ENCODE measurements around the gene GGT7.
"Not testable (repeated sequence)": the region's sequence is repeated elsewhere in the genome, so short reads cannot be mapped to it uniquely, and the experiment has no call there.

Gene GGT7

DNA sequence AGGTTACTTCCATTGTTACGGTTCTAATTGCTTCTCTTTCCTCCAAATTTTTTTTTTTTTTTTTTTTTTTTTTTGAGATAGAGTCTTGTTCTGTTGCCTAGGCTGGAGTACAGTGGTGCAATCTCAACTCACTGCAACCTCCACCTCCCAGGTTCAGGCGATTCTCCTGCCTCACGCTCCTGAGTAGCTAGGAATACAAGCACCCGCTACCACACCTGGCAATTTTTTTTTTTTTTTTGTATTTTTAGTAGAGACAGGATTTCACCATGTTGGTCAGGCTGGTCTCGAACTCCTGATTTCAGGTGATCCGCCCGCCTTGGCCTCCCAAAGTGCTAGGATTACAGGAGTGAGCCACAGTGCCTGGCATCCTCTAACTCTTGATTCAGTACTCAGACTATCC, 8.3 kb upstream of the GGT7 start:
- DNase-seq: not testable (repeated sequence)

DNA sequence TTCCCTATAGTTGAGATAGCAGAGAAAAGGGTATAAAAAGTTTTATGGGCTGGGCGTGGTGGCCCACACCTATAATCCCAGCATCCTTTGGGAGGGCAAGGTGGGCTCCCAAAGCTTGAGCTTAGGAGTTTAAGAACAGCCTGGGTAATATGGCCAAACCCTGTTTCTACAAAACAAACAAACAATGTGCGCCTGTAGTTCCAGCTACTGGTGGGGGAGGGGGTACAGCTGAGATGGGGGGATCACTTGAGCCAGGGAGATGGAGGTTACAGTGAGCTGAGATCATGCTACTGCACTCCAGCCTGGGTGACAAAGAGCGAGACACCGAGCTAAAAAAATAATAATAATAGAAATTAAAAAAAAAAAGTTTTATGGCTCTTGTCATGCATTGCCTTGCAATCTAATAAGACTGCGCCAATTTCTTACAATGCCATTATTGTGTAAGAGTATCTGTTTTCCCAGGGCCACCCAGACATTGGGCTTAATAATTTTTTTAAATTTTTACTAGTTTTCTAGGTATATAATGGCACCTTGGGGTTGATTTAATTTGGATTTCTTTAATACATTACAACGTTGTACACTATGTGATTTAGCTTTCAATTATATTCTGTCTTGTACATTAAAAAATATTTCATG, 7.7 kb upstream of the GGT7 start:
- no peak for DNase-seq

DNA sequence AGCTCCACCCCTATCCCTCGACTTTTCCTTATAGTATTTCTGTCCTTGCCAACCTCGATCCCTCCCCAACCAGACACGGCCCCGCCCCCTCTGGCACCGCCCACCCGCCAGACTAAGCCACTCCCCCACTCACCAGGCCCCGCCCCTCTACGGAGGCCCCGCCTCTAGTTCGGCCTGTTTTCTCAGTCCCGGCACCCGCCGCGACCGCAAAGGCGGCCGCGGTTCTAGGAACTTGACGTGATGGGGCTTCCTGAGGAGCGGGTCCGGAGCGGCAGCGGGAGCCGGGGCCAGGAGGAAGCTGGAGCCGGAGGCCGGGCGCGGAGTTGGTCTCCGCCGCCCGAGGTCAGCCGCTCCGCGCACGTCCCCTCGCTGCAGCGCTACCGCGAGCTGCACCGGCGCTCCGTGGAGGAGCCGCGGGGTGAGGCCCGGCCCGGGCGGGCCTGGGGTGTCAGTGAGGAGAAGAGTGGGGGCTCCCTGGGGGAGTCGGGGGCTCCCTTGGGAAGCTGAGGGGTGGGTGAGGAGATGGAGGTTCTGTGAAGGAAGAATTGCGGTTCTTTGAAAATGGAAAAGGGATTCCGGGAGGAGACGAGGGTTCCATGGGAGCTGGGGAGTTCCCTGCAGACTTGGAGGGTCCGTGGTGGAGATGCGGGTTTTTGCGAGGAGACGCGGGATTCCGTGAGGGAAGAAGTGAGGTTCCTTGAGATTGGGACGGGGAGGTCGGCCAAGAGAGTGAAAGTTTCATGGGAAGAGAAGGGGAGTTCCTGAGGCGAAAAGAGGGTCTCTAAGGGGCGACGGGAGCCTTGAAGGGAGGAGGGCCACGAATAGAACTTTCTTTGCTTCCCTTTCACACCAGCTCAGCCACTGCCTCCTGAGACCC, 4.0 kb upstream of the GGT7 start, which contains the start of gene ACSS2:
Gene ACSS2 (plus strand): TSS at position 207 of the 877 bp plus-strand sequence. CDS start 34 bp downstream, at position 241.
- DNase-seq: peak; percentile 99

GRCh38 chr20:34875642-34876405, 3.2 kb upstream of the GGT7 start:
- DNase-seq: no peak

- peak; percentile 80 for DNase-seq
Measured at GRCh38 chr20:34874094-34874654, 1.5 kb upstream of the GGT7 start.

GRCh38 chr20:34873583-34874093, 982 bp upstream of the GGT7 start:
- DNase-seq: no peak

GRCh38 chr20:34871966-34872621, 562 bp downstream of the GGT7 start:
- no peak for DNase-seq

GRCh38 chr20:34871320-34871926, 1.2 kb downstream of the GGT7 start:
- no peak for DNase-seq

- DNase-seq: no peak
Measured at GRCh38 chr20:34864216-34864615, 8.4 kb downstream of the GGT7 start.

DNA sequence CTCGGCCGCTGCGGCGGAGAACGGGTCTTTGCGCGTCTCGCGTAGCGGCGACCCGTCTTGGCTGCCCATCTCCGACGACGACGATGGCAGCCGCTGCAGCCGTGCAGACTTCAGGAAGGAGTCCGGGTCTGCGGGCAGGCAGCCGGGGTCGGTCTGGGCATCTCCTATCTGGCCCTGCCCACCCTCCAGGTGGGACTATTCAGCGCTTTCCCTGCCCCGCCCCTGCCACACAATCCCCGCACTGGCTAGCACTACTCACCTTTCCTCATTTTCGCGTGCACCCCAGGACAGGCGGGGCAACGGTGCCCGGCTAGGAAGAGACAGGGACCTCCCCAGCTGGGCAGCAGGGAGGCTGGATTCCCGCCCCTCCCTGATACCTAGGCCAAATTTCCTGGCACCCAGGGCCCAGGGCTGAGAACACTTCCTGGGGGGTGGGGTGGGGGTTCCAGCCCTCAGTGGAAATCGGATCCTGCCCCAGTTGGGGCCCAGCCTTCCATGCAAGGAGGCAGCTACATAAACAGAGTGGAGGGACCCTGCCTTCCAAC, 9.2 kb downstream of the GGT7 start:
- no peak for DNase-seq

DNA sequence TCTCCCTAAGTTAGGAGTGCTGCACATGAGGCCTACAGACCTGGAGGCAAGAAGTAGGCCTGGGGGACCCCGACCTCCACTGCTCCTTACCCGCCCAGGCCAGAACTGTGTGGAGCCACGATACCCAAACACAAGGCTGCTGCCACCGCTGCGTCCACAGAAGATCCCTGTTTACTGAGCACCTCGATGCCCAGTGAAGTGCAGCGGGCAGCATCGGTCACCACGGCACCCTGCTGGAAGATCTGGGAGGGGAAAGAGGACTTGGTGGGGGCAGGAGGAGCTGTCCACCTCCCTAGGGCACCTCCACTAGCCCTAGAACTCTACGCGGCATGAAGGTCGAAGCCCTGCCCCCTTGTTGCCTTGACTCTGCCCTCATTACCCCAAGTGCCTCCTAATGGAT, 9.9 kb downstream of the GGT7 start:
- DNase-seq: no peak

GRCh38 chr20:34861386-34862084, 11.1 kb downstream of the GGT7 start:
- no peak for DNase-seq

DNA sequence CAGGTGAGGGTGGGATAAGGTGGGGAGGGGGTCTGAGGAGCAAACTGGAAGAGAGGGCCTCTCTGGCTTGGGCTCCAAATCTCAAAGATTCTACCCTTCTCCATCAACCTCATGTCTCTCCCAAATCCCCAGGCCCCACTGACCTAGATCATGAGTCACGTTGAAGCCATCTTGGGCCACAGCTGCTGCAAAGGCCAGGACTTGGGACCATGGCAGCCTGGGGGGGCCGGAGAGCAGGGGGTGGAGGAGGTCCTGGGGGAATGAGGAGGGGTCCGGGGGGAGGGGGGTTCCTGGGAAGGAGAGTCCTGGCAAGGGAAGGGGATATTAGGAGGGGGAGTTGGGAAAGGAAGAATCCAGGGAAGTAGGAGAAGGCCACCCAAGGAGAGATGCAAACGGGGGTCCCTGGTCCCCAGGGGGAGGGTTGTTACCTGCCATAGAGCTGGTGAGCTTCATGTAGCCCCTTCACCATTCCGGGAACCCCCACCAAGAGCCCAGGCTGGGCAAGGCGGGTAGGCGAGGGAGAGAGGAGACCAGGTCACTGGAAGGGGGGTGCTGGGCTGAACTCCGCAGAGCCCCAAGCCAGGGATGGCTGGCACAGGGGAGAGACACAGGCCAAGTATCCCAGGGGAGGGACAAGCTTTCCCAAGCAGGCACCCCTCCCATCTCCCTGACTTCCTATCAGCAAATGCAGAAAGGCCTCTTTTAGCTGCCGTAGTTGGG, 12.7 kb downstream of the GGT7 start:
- DNase-seq: no peak

GRCh38 chr20:34859367-34859766, 13.3 kb downstream of the GGT7 start:
- DNase-seq: no peak

GRCh38 chr20:34852298-34852697, 20.4 kb downstream of the GGT7 start:
- no peak for DNase-seq

DNA sequence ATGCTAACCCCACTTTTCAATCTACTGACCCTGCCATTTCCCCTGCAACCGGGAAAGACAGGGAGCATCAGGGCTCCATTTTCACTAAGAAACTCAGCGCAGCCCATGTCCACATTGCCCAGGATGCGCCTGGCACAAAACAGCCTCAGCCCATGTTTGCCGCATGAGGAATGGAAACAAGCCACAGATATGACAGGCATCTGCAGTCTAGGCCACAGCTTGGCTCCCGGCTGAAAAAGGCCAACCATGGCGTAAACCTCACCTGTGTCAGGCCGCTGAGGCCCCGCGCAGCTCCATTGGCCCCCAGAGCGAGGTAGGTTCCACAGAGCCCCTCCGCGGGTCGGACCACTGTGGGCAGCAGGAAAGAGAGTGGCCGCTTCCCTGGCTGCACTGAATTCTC, 21.7 kb downstream of the GGT7 start:
- DNase-seq: no peak

- no peak for DNase-seq
Measured at GRCh38 chr20:34849778-34850177, 22.9 kb downstream of the GGT7 start.

DNA sequence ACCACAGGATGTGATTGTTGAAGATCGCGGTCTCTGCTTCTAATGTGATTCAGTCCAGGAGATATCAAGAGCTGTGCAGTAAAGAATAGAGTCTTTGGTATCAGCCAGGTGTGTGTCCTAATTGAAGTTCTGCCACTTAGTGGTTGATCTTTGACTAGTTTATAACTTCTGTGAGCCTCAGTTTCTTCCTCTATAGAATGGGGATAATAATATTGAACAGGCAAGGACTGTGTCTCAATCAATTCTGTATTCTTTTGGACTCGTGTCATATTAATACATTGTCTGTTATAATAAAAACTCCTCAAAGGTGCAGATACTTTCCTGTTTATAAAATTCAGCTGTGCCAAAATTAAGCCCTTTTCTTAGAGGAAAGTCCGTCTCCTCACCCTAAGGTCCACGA, 24.1 kb downstream of the GGT7 start:
- no peak for DNase-seq

DNA sequence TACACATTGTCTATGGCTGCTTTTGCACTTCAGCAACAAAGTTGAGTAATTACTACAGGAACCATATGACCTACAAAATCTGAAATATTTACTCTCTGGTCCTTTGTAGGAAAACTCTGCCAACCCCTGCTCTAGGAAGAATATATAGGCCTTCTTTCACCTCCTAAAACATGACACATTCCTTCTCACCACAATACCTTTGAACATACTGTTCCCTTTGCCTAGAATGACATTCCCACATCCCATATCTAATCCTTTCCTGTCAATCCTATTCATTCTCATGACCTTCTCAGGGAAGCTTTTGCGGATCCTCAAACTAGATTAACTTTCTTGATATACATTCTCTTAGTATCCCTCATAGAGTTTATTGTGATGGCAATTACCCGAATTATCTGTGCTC, 29.2 kb downstream of the GGT7 start:
- DNase-seq: no peak

GRCh38 chr20:34842143-34842542, 30.5 kb downstream of the GGT7 start:
- DNase-seq: no peak
